HS-5 (cell line): Measurements from ENCODE around the gene DICER1.
"Not testable (repeated sequence)": the region's sequence is repeated elsewhere in the genome, so short reads cannot be mapped to it uniquely, and the experiment has no call there.

Experiments used
- DNase-seq: peaks from one replicate; pipeline ENCODE4 v3.0.0-alpha.2; 2012; ENCODE audit warnings: low read depth

DICER1 gene

GRCh38 chr14:95184413-95184790 is 27.1 kb upstream of the DICER1 start:
- DNase-seq = no peak

GRCh38 chr14:95183532-95184412 is 26.4 kb upstream of the DICER1 start:
- DNase-seq = no peak

- DNase-seq = no peak
These were observed 25.8 kb upstream of the DICER1 start for GRCh38 chr14:95183082-95183481.

- no peak for DNase-seq
These were observed 25.1 kb upstream of the DICER1 start for GRCh38 chr14:95182379-95182778.

GRCh38 chr14:95180966-95181741 is 23.8 kb upstream of the DICER1 start:
- no peak for DNase-seq

GRCh38 chr14:95175670-95176069 is 18.3 kb upstream of the DICER1 start:
- DNase-seq = not testable (repeated sequence)

- DNase-seq = no peak
These were observed 17.0 kb upstream of the DICER1 start for GRCh38 chr14:95174184-95174792.

GRCh38 chr14:95173518-95173917 is 16.2 kb upstream of the DICER1 start:
- no peak for DNase-seq

- no peak for DNase-seq
These were observed 9.8 kb upstream of the DICER1 start for GRCh38 chr14:95167177-95167576.

GRCh38 chr14:95165517-95165916 is 8.2 kb upstream of the DICER1 start:
- no peak for DNase-seq

GRCh38 chr14:95164506-95164905 is 7.2 kb upstream of the DICER1 start:
- no peak for DNase-seq

- DNase-seq = no peak
These were observed 6.3 kb upstream of the DICER1 start for GRCh38 chr14:95163666-95164065.

- DNase-seq = no peak
These were observed 5.8 kb upstream of the DICER1 start for GRCh38 chr14:95163132-95163531.

GRCh38 chr14:95162641-95163040 is 5.3 kb upstream of the DICER1 start:
- no peak for DNase-seq

GRCh38 chr14:95157048-95157326 is 342 bp downstream of the DICER1 start:
- no peak for DNase-seq

GRCh38 chr14:95156161-95157047 is 925 bp downstream of the DICER1 start:
- no peak for DNase-seq

GRCh38 chr14:95155045-95155444 is 2.3 kb downstream of the DICER1 start:
- no peak for DNase-seq

- DNase-seq = no peak
These were observed 3.5 kb downstream of the DICER1 start for GRCh38 chr14:95153866-95154265.

GRCh38 chr14:95151561-95151960 is 5.8 kb downstream of the DICER1 start:
- no peak for DNase-seq

GRCh38 chr14:95150910-95151309 is 6.4 kb downstream of the DICER1 start:
- no peak for DNase-seq

GRCh38 chr14:95149441-95149840 is 7.9 kb downstream of the DICER1 start:
- DNase-seq = no peak

GRCh38 chr14:95147597-95147996 is 9.7 kb downstream of the DICER1 start:
- DNase-seq = no peak
